ENCODE results near the gene SLC10A6. TPM values are rescaled to one million over a fixed set of nuclear protein-coding genes. Genes with fewer than 3 reads are reported as not detected.

The SLC10A6 gene
- total RNA-seq, 1 experiment from 2014 or later, result not detected

GRCh38 chr4:86821151-86821550, 28.0 kb downstream of the SLC10A6 start:
- Histone ChIP-seq H3K36me3 (no peaks in the 10 kb centered on the region), H3K4me3 (no peak overlapping the region), H3K27me3 (no peaks in the 10 kb centered on the region), H3K9me3 (no peaks in the 10 kb centered on the region)
- no peak for DNase-seq

- H3K36me3 ChIP-seq, result no peaks in the 10 kb centered on the region; the same call in 1 of the 2 replicates
- H3K27me3 ChIP-seq, result no peaks in the 10 kb centered on the region
- DNase-seq, result no peak
- no peak overlapping the region for H3K4me3 ChIP-seq
- H3K9me3 ChIP-seq, result peaks cover 4% of the 10 kb centered on the region; the same call in 1 of the 2 replicates
These were observed 29.6 kb downstream of the SLC10A6 start for GRCh38 chr4:86819561-86819960.

- Histone ChIP-seq H3K9me3 (peaks cover 4% of the 10 kb centered on the region; the same call in 1 of the 2 replicates), H3K27me3 (no peaks in the 10 kb centered on the region), H3K36me3 (no peaks in the 10 kb centered on the region; the same call in 1 of the 2 replicates), H3K4me3 (no peak overlapping the region)
- DNase-seq, result no peak
These were observed 30.3 kb downstream of the SLC10A6 start for GRCh38 chr4:86818841-86819240.

- Histone ChIP-seq H3K4me3 (no peak overlapping the region), H3K36me3 (no peaks in the 10 kb centered on the region; the same call in 1 of the 2 replicates), H3K27me3 (no peaks in the 10 kb centered on the region), H3K9me3 (peaks cover 4% of the 10 kb centered on the region; the same call in 1 of the 2 replicates)
- no peak for DNase-seq
These were observed 31.0 kb downstream of the SLC10A6 start for GRCh38 chr4:86818211-86818610.

GRCh38 chr4:86816501-86817273, 32.5 kb downstream of the SLC10A6 start:
- Histone ChIP-seq H3K9me3 (peaks cover 4% of the 10 kb centered on the region; the same call in 1 of the 2 replicates), H3K36me3 (no peaks in the 10 kb centered on the region; the same call in 1 of the 2 replicates), H3K4me3 (no peak overlapping the region), H3K27me3 (no peaks in the 10 kb centered on the region)
- DNase-seq, result no peak

GRCh38 chr4:86815653-86816052, 33.5 kb downstream of the SLC10A6 start:
- no peaks in the 10 kb centered on the region; the same call in 1 of the 2 replicates for H3K36me3 ChIP-seq
- H3K9me3 ChIP-seq, result peaks cover 4% of the 10 kb centered on the region; the same call in 1 of the 2 replicates
- H3K4me3 ChIP-seq, result no peak overlapping the region
- no peaks in the 10 kb centered on the region for H3K27me3 ChIP-seq
- no peak for DNase-seq

GRCh38 chr4:86810847-86811246, 38.3 kb downstream of the SLC10A6 start:
- no peak for DNase-seq
- Histone ChIP-seq H3K27me3 (no peaks in the 10 kb centered on the region), H3K9me3 (peaks cover 4% of the 10 kb centered on the region; the same call in 1 of the 2 replicates), H3K4me3 (no peak overlapping the region), H3K36me3 (no peaks in the 10 kb centered on the region; the same call in 1 of the 2 replicates)

- no peak overlapping the region for H3K4me3 ChIP-seq
- no peaks in the 10 kb centered on the region for H3K9me3 ChIP-seq
- no peaks in the 10 kb centered on the region for H3K27me3 ChIP-seq
- no peaks in the 10 kb centered on the region; the same call in 1 of the 2 replicates for H3K36me3 ChIP-seq
- DNase-seq, result no peak
These were observed 39.4 kb downstream of the SLC10A6 start for GRCh38 chr4:86809809-86810208.

GRCh38 chr4:86791126-86791525, 58.1 kb downstream of the SLC10A6 start:
- Histone ChIP-seq H3K4me3 (no peak overlapping the region), H3K36me3 (no peaks in the 10 kb centered on the region), H3K9me3 (no peaks in the 10 kb centered on the region), H3K27me3 (no peaks in the 10 kb centered on the region)
- no peak for DNase-seq

GRCh38 chr4:86788826-86789225, 60.4 kb downstream of the SLC10A6 start:
- H3K27me3 ChIP-seq, result no peaks in the 10 kb centered on the region
- H3K4me3 ChIP-seq, result no peak overlapping the region
- DNase-seq, result no peak
- no peaks in the 10 kb centered on the region for H3K9me3 ChIP-seq
- no peaks in the 10 kb centered on the region; the same call in 1 of the 2 replicates for H3K36me3 ChIP-seq

GRCh38 chr4:86778175-86778574, 71.0 kb downstream of the SLC10A6 start:
- no peak overlapping the region for H3K4me3 ChIP-seq
- no peak for DNase-seq
- no peaks in the 10 kb centered on the region for H3K36me3 ChIP-seq
- H3K27me3 ChIP-seq, result no peaks in the 10 kb centered on the region
- H3K9me3 ChIP-seq, result no peaks in the 10 kb centered on the region

- Histone ChIP-seq H3K9me3 (no peaks in the 10 kb centered on the region), H3K4me3 (no peak overlapping the region), H3K27me3 (no peaks in the 10 kb centered on the region), H3K36me3 (no peaks in the 10 kb centered on the region)
- no peak for DNase-seq
These were observed 74.1 kb downstream of the SLC10A6 start for GRCh38 chr4:86775061-86775460.

Other genes starting within 250 kb of the SLC10A6 start
- 0.32 and 0.49 TPM in 2 replicates for gene C4orf36, start 43.0 kb upstream of the SLC10A6 start, total RNA-seq (2014; rRNA removed; shearing (Covaris generic); ENCODE audit: low replicate concordance)
- gene AFF1, start 85.6 kb upstream of the SLC10A6 start, total RNA-seq (2014; rRNA removed; shearing (Covaris generic); ENCODE audit: low replicate concordance), result 0.47 and 1.1 TPM in 2 replicates